AG04450 (cell line): ENCODE data around the gene COL2A1. TPM values are rescaled to one million over a fixed set of nuclear protein-coding genes. Genes with fewer than 3 reads are reported as not detected.

Experiments used
- CTCF ChIA-PET: fragments of 300-600, 350-600 bp; formaldehyde crosslinking; extraction: SDS; loops from one replicate; lab custom pipeline; 2022; ENCODE audit warnings: antibody characterized with exemption, inconsistent platforms; lab: Charles Lee
- POLR2A ChIA-PET: fragments of 350-600 bp; formaldehyde crosslinking; extraction: SDS; loops from one replicate; lab custom pipeline; 2021; ENCODE audit warnings: antibody characterized with exemption, inconsistent platforms; lab: Yijun Ruan, JAX
- DNase-seq: peaks from one replicate; pipeline ENCODE4 v3.0.0-alpha.2; 2011; ENCODE audit warnings: low read depth, low spot score
- H3K27ac ChIP-seq: one replicate; pipeline ENCODE4 v1.5.1; 2012; ENCODE audit warnings: low read depth, low read length, control low read depth
- H3K27me3 ChIP-seq: one replicate; pipeline ENCODE4 v1.6.0; 2012; ENCODE audit warnings: low read length; ENCODE audit not compliant: control insufficient read depth, insufficient read depth
- H3K4me3 ChIP-seq: 2 replicates; pipeline ENCODE4 v1.5.1; 2011; ENCODE audit warnings: mild to moderate bottlenecking, low read depth, low read length, control low read depth
- H3K9me3 ChIP-seq: 2 replicates; pipeline ENCODE4 v1.5.1; 2012; ENCODE audit warnings: low read length; ENCODE audit not compliant: control insufficient read depth, insufficient read depth
- CTCF ChIP-seq: IDR thresholded peaks from 2 replicates; pipeline ENCODE4 v1.5.1; 2011; ENCODE audit warnings: low read depth, low read length, control low read depth, inconsistent platforms
- polyA plus RNA-seq: library from polyadenylated mRNA; depleted of rRNA; stranded (reverse); fragments of >200 nt; gene quantifications from 2 replicates; pipeline ENCODE4 v1.2.3, GENCODE V29; 2011

The COL2A1 gene
- polyA plus RNA-seq, 1 experiment: not detected

- peaks cover 20% of the 10 kb centered on the region for H3K27me3 ChIP-seq
- CTCF ChIA-PET: interaction anchor here (0.6 to 3.4 kb wide), 3 partner anchors 12 to 142 kb away, joined by 3 to 11 read pairs (median 4); partner anchors contain the start of gene TMEM106C
Observed at GRCh38 chr12:47979686-47980085, 24.6 kb downstream of the COL2A1 start.

DNA sequence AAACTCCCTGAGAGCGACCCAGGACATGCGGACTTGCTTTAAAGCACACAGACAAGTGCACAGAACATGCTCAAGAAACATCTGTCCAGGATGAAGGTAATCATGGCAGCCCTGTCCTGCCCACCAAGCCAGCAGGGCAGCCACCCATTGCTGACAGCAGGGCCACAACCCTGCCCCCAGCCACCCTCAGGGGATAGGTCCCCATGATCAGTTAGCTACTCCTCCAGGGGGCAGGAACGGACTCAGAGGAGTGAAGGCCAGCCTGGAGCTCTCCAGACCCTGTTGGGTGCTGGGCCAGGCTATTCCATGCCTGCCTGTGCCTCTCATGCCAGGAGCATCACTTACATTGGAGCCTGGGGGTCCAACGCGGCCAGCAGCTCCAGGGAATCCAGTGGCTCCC lies 25.1 kb downstream of the COL2A1 start:
- Histone ChIP-seq H3K9me3 (peaks cover 7% of the 10 kb centered on the region; the same call in 1 of the 2 replicates), H3K27ac (no peak overlapping the region), H3K27me3 (peaks cover 24% of the 10 kb centered on the region), H3K4me3 (no peak overlapping the region)
- ChIA-PET POLR2A (no interaction called here), CTCF (interaction anchor here (0.5 to 3.4 kb wide), 3 partner anchors 16 to 199 kb away, joined by 4 to 11 read pairs (median 5); partner anchors contain the start of gene TMEM106C)
- no peak for TF ChIP-seq CTCF
- DNase-seq: no peak

More at GRCh38 chr12:47979686-47980085, 24.6 kb downstream of the COL2A1 start:
- DNase-seq: no peak
- no peak overlapping the region for H3K4me3 ChIP-seq
- POLR2A ChIA-PET: no interaction called here
- no peak for TF ChIP-seq CTCF
- peaks cover 7% of the 10 kb centered on the region; the same call in 1 of the 2 replicates for H3K9me3 ChIP-seq
- no peak overlapping the region for H3K27ac ChIP-seq

- ChIA-PET POLR2A (no interaction called here), CTCF (interaction anchor here (1.3 to 3.4 kb wide), 2 partner anchors 15 to 141 kb away, joined by 4 to 11 read pairs; partner anchors contain the start of gene TMEM106C)
- Histone ChIP-seq H3K4me3 (no peak overlapping the region), H3K9me3 (peaks cover 7% of the 10 kb centered on the region; the same call in 1 of the 2 replicates), H3K27ac (no peak overlapping the region), H3K27me3 (peaks cover 25% of the 10 kb centered on the region)
- TF ChIP-seq CTCF: no peak
- DNase-seq: no peak
Observed at GRCh38 chr12:47978598-47978873, 25.7 kb downstream of the COL2A1 start.

GRCh38 chr12:47977772-47978597 lies 26.3 kb downstream of the COL2A1 start:
- Histone ChIP-seq H3K27ac (no peak overlapping the region), H3K27me3 (peaks cover 21% of the 10 kb centered on the region), H3K9me3 (peaks cover 7% of the 10 kb centered on the region; the same call in 1 of the 2 replicates), H3K4me3 (no peak overlapping the region)
- ChIA-PET CTCF (interaction anchor here (1.3 to 3.4 kb wide), 2 partner anchors 15 to 140 kb away, joined by 4 to 11 read pairs; partner anchors contain the start of gene TMEM106C), POLR2A (no interaction called here)
- TF ChIP-seq CTCF: no peak
- no peak for DNase-seq
